Measurements from ENCODE around the gene TTLL11. TPM values are rescaled to one million over a fixed set of nuclear protein-coding genes. Genes with fewer than 3 reads are reported as not detected.

Gene TTLL11
- total RNA-seq, 4 donors from 2014 or later, result 7.9 to 14.4 (median 9.7) TPM

- Histone ChIP-seq H3K4me1 (peaks cover 0 to 7% of the 10 kb centered on the region in 2 donors), H3K9me3 (no peaks in the 10 kb centered on the region), H3K4me3 (replicated peaks in 1 of 3) (no peak overlapping the region), H3K36me3 (no peaks in the 10 kb centered on the region), H3K27me3 (no peaks in the 10 kb centered on the region), H3K27ac (no peak overlapping the region)
- 85 to 91% methylated on average over 12 of the region's 12 CpGs for WGBS, 2 donors
- intact Hi-C loops (cut with DNase I), result loop anchor here (10.0 kb wide), 1 partner anchor 60 kb away; no protein-coding TSS in a partner anchor
- no peak for DNase-seq
- TF ChIP-seq CTCF (IDR thresholded peaks at IDR 0.05), result no peak
- no peak for TF ChIP-seq POLR2A (IDR thresholded peaks at IDR 0.05)
Measured at GRCh38 chr9:121825031-121825691, 267.9 kb downstream of the TTLL11 start.

- WGBS, 2 donors, result 81 to 93% methylated on average over 4 of the region's 4 CpGs
- Histone ChIP-seq H3K4me1 (peaks cover 3 to 12% of the 10 kb centered on the region in 2 donors), H3K36me3 (no peaks in the 10 kb centered on the region), H3K27me3 (no peaks in the 10 kb centered on the region), H3K4me3 (replicated peaks in 1 of 3) (no peak overlapping the region), H3K27ac (no peak overlapping the region), H3K9me3 (no peaks in the 10 kb centered on the region)
- intact Hi-C loops (cut with DNase I), result loop anchor here (10.0 kb wide), 1 partner anchor 60 kb away; no protein-coding TSS in a partner anchor
- DNase-seq, result no peak
- no peak for TF ChIP-seq POLR2A (IDR thresholded peaks at IDR 0.05)
Measured at GRCh38 chr9:121824651-121825030, 268.5 kb downstream of the TTLL11 start.

GRCh38 chr9:121823451-121824169 is 269.5 kb downstream of the TTLL11 start:
- Histone ChIP-seq H3K36me3 (no peaks in the 10 kb centered on the region), H3K4me1 (peaks cover 7 to 14% of the 10 kb centered on the region in 2 donors), H3K9me3 (no peaks in the 10 kb centered on the region), H3K27ac (no peak overlapping the region), H3K27me3 (no peaks in the 10 kb centered on the region), H3K4me3 (replicated peaks in 1 of 3) (no peak overlapping the region)
- DNase-seq, result no peak
- TF ChIP-seq CTCF (IDR thresholded peaks at IDR 0.05), result no peak
- no peak for TF ChIP-seq POLR2A (IDR thresholded peaks at IDR 0.05)
- intact Hi-C loops (cut with DNase I), result loop anchor here (10.0 kb wide), 1 partner anchor 59 kb away; no protein-coding TSS in a partner anchor
- WGBS, 2 donors, result 96 to 97% methylated on average over 13 of the region's 13 CpGs

- intact Hi-C loops (cut with DNase I), result loop anchor here (10.0 kb wide), 1 partner anchor 58 kb away; no protein-coding TSS in a partner anchor
- Histone ChIP-seq H3K9me3 (no peaks in the 10 kb centered on the region), H3K36me3 (no peaks in the 10 kb centered on the region), H3K27me3 (no peaks in the 10 kb centered on the region), H3K4me3 (replicated peaks in 1 of 3) (no peak overlapping the region), H3K4me1 (peaks cover 7 to 14% of the 10 kb centered on the region in 2 donors), H3K27ac (no peak overlapping the region)
- 85% methylated on average over 27 to 34 of the region's 34 CpGs for WGBS, 2 donors
- DNase-seq, result no peak
- no peak for TF ChIP-seq POLR2A (IDR thresholded peaks at IDR 0.05)
- TF ChIP-seq CTCF (IDR thresholded peaks at IDR 0.05), result no peak
Measured at GRCh38 chr9:121822093-121823085, 270.7 kb downstream of the TTLL11 start.

- no peak for DNase-seq
- WGBS, 2 donors, result 96 to 97% methylated on average over 5 of the region's 5 CpGs
Measured at GRCh38 chr9:121821326-121821725, 271.8 kb downstream of the TTLL11 start.

More at GRCh38 chr9:121821326-121821725, 271.8 kb downstream of the TTLL11 start:
- intact Hi-C loops (cut with DNase I), result loop anchor here (10.0 kb wide), 1 partner anchor 57 kb away; no protein-coding TSS in a partner anchor
- Histone ChIP-seq H3K9me3 (no peaks in the 10 kb centered on the region), H3K4me3 (replicated peaks in 1 of 3) (no peak overlapping the region), H3K27ac (no peak overlapping the region), H3K4me1 (peaks cover 7 to 14% of the 10 kb centered on the region in 2 donors), H3K36me3 (no peaks in the 10 kb centered on the region), H3K27me3 (no peaks in the 10 kb centered on the region)
- TF ChIP-seq POLR2A (IDR thresholded peaks at IDR 0.05) (no peak), CTCF (IDR thresholded peaks at IDR 0.05) (no peak)
